ENCODE measurements around the gene FOXD4L3.
"Not testable (repeated sequence)": the region's sequence is repeated elsewhere in the genome, so short reads cannot be mapped to it uniquely, and the experiment has no call there.

DNA sequence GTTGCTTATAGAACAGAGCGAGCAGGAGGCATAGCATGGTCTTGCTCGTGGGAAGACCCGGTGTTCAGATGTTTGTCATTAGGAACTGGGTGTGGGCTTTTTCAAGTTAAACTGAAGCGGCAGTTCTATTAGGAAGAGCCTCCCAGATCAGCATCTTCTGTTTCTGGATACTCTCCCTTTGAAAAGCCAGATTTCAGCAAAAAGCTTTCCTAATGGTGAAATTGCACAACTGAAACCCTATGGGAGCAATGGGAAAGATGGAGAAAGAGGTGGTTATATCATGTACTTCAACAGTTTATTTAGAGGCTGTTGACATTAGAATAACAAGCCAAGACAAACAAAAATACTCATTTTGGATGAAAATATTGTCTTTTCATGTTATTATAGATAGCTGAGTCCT is 41.3 kb downstream of the FOXD4L3 start:
- TF ChIP-seq CTCF (conservative IDR thresholded peaks at IDR 0.05; ENCODE audit: low read depth, low read length); EZH2 (IDR thresholded peaks at IDR 0.05; ENCODE audit: borderline replicate concordance, low read depth, low read length, poor library complexity, severe bottlenecking): not testable (repeated sequence)
